ENCODE data around the gene MKLN1.
"Not testable (repeated sequence)": the region's sequence is repeated elsewhere in the genome, so short reads cannot be mapped to it uniquely, and the experiment has no call there.

GRCh38 chr7:131462715-131463114, 135.0 kb downstream of the MKLN1 start:
- not testable (repeated sequence) for TF ChIP-seq EZH2phosphoT487 (IDR thresholded peaks at IDR 0.05; ENCODE audit: low read depth, severe bottlenecking, unreplicated experiment); EZH2 (IDR thresholded peaks at IDR 0.05; ENCODE audit: borderline replicate concordance); CTCF (IDR thresholded peaks at IDR 0.05; ENCODE audit: poor library complexity)
